HepG2 (cell line): ENCODE data around the gene CARMIL3. TPM values are rescaled to one million over a fixed set of nuclear protein-coding genes. Genes with fewer than 3 reads are reported as not detected.

ENCODE experiments used
- ELF3 ChIP-seq: IDR thresholded peaks from 2 replicates; pipeline ENCODE4 v1.6.1; 2016; ENCODE audit warnings: missing genetic modification reagents, missing compliant biosample characterization
- EP300 ChIP-seq, 3 experiments: sonication (generic) in 1 of 3; formaldehyde crosslinking in 1 of 3; IDR thresholded peaks; 2 replicates each; pipeline versions ENCODE4 v1.5.1 to v1.6.1; 2011 to 2020; ENCODE audit warnings: low read depth in 2 of 3, low read length in 2 of 3, borderline replicate concordance in 1 of 3, improper control_type of control experiment in 1 of 3, mild to moderate bottlenecking in 1 of 3, missing genetic modification reagents in 1 of 3, moderate library complexity in 1 of 3
- NFE2 ChIP-seq: sonication (generic); formaldehyde crosslinking; IDR thresholded peaks from 2 replicates; pipeline ENCODE4 v1.4.0; 2020; ENCODE audit warnings: missing genetic modification reagents
- SMAD3 ChIP-seq: sonication (generic); formaldehyde crosslinking; IDR thresholded peaks from 2 replicates; pipeline ENCODE4 v1.4.0; 2020; ENCODE audit warnings: missing genetic modification reagents
- YEATS2 ChIP-seq: sonication (generic); formaldehyde crosslinking; IDR thresholded peaks from 2 replicates; pipeline ENCODE4 v1.4.0; 2020; ENCODE audit warnings: missing genetic modification reagents, borderline replicate concordance
- ZBTB3 ChIP-seq: sonication (generic); formaldehyde crosslinking; IDR thresholded peaks from 2 replicates; pipeline ENCODE4 v1.4.0; 2020; ENCODE audit warnings: low read depth, mild to moderate bottlenecking, moderate library complexity, missing genetic modification reagents, borderline replicate concordance
- ZEB1 ChIP-seq: IDR thresholded peaks from 2 replicates; pipeline ENCODE4 v1.6.1; 2012; ENCODE audit warnings: mild to moderate bottlenecking, low read depth, inconsistent platforms; ENCODE audit not compliant: insufficient replicate concordance
- ZNF292 ChIP-seq: sonication (generic); formaldehyde crosslinking; IDR thresholded peaks from 2 replicates; pipeline ENCODE4 v1.8.1; 2022; ENCODE audit warnings: mild to moderate bottlenecking, low read depth, missing genetic modification reagents, borderline replicate concordance
- ZNF709 ChIP-seq: sonication (generic); formaldehyde crosslinking; IDR thresholded peaks from 2 replicates; pipeline ENCODE4 v1.5.0; 2020; ENCODE audit warnings: mild to moderate bottlenecking, missing genetic modification reagents
- polyA plus RNA-seq, 8 experiments: library from polyadenylated mRNA; depleted of rRNA in 3 of 8; stranded (reverse) in 7 of 8; unstranded in 1 of 8; fragments of >200 nt; fragmentation: Illumina TruSeq in 4 of 8; extraction: Trizol in 4 of 8; gene quantifications; 2 replicates each; pipeline versions ENCODE4 v1.2.1 to v1.2.3, GENCODE V29; 2011 to 2016; ENCODE audit warnings: low read depth in 4 of 8, missing spikeins in 1 of 8, mixed read lengths in 1 of 8; ENCODE audit not compliant: insufficient read depth in 1 of 8
- total RNA-seq, 5 experiments: library from RNA; depleted of rRNA; stranded (reverse); fragments of >200 nt; fragmentation: Illumina TruSeq; extraction: Trizol; gene quantifications; 2 replicates each; pipeline ENCODE4 v1.2.3, GENCODE V29; 2016; ENCODE audit warnings: low read depth in 1 of 5
- TF ChIP-seq, protein P1 (sequence below), 2 experiments: sonication (generic) in 1 of 2; formaldehyde crosslinking in 1 of 2; IDR thresholded peaks; 2 replicates each; pipeline versions ENCODE4 v1.6.1 to v1.9.0; 2014 to 2022; ENCODE audit warnings: antibody characterized with exemption in 1 of 2, borderline replicate concordance in 1 of 2, inconsistent platforms in 1 of 2, low read depth in 1 of 2, missing genetic modification reagents in 1 of 2
- TF ChIP-seq, protein P2 (sequence below): sonication (generic); formaldehyde crosslinking; IDR thresholded peaks from 2 replicates; pipeline ENCODE4 v1.4.0; 2020; ENCODE audit warnings: missing genetic modification reagents, mild to moderate bottlenecking, borderline replicate concordance
- TF ChIP-seq, protein P3 (sequence below): sonication (generic); formaldehyde crosslinking; IDR thresholded peaks from 2 replicates; pipeline ENCODE4 v1.4.0; 2020; ENCODE audit warnings: missing genetic modification reagents, borderline replicate concordance

Gene CARMIL3
- total and polyA plus RNA-seq, 2 of the 13 experiments (the other 11 are each of a cell fraction or from before 2014, with no cell fraction given), result 0.27 to 0.55 TPM

DNA sequence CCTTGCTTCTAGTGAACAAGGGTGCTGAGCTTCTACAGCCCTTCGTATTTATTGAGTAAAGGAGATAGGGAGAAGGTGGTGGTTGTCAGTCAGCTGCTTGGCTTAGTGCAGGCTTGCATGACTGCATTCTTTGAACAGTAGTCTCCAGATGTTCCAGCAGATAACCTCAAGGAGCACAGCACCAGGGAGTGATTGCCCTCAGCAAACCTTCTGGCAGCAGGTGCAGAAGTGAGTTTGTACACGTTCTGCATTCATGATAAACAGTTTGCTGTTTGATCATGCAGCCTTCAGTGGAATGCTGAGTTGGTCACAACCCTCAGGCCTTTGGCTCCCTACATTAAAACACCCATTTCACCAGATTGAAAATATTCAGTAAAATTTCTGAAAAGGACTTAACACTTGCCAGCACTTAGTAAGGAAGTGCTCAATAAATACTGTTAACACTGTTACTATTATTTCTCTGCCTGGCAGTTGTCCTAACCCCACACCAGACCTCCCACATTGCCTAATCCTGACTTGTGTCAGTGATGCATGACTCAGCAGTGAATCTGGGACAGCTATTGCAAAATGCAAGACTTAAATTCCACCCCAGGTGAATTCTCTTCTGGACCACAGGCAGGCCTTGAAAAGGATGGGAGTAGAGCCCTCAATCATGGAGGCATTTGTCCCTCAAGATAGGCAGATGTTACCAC is 18.9 kb upstream of the CARMIL3 start (continued):
- TF ChIP-seq, protein P1, sequence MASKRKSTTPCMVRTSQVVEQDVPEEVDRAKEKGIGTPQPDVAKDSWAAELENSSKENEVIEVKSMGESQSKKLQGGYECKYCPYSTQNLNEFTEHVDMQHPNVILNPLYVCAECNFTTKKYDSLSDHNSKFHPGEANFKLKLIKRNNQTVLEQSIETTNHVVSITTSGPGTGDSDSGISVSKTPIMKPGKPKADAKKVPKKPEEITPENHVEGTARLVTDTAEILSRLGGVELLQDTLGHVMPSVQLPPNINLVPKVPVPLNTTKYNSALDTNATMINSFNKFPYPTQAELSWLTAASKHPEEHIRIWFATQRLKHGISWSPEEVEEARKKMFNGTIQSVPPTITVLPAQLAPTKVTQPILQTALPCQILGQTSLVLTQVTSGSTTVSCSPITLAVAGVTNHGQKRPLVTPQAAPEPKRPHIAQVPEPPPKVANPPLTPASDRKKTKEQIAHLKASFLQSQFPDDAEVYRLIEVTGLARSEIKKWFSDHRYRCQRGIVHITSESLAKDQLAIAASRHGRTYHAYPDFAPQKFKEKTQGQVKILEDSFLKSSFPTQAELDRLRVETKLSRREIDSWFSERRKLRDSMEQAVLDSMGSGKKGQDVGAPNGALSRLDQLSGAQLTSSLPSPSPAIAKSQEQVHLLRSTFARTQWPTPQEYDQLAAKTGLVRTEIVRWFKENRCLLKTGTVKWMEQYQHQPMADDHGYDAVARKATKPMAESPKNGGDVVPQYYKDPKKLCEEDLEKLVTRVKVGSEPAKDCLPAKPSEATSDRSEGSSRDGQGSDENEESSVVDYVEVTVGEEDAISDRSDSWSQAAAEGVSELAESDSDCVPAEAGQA (IDR thresholded peaks at IDR 0.05; ENCODE audit: low read depth), result 0 out of 2 replicates have a peak, but pooled peaks have one; percentile 39
- TF ChIP-seq, protein P1 (CRISPR knock-in tag; IDR thresholded peaks at IDR 0.05; ENCODE audit: borderline replicate concordance), result no peak
- TF ChIP-seq NFE2 (CRISPR knock-in tag), result peak; percentile 97
- TF ChIP-seq ZNF709 (CRISPR knock-in tag), result no peak
- TF ChIP-seq, protein P2, sequence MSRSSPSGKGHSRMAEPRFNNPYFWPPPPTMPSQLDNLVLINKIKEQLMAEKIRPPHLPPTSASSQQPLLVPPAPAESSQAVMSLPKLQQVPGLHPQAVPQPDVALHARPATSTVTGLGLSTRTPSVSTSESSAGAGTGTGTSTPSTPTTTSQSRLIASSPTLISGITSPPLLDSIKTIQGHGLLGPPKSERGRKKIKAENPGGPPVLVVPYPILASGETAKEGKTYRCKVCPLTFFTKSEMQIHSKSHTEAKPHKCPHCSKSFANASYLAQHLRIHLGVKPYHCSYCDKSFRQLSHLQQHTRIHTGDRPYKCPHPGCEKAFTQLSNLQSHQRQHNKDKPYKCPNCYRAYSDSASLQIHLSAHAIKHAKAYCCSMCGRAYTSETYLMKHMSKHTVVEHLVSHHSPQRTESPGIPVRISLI (CRISPR knock-in tag), result peak; percentile 58; the same call in 1 of the 2 replicates
- TF ChIP-seq SMAD3 (CRISPR knock-in tag), result peak; percentile 58; the same call in 1 of the 2 replicates
- 0 out of 2 replicates have a peak, but pooled peaks have one; percentile 33 for TF ChIP-seq ZNF292
- TF ChIP-seq YEATS2 (CRISPR knock-in tag), result peak; percentile 79; the same call in 1 of the 2 replicates
- TF ChIP-seq EP300 (IDR thresholded peaks at IDR 0.05; ENCODE audit: low read depth in 2 of 2, low read length in 2 of 2), result peak; percentile 83 to 85
- TF ChIP-seq EP300 (CRISPR knock-in tag; IDR thresholded peaks at IDR 0.05; ENCODE audit: borderline replicate concordance), result peak; percentile 83
- TF ChIP-seq ZEB1, result peak; percentile 64
- 0 out of 2 replicates have a peak, but pooled peaks have one; percentile 71 for TF ChIP-seq ELF3
- TF ChIP-seq ZBTB3 (CRISPR knock-in tag), result no peak
- TF ChIP-seq, protein P3, sequence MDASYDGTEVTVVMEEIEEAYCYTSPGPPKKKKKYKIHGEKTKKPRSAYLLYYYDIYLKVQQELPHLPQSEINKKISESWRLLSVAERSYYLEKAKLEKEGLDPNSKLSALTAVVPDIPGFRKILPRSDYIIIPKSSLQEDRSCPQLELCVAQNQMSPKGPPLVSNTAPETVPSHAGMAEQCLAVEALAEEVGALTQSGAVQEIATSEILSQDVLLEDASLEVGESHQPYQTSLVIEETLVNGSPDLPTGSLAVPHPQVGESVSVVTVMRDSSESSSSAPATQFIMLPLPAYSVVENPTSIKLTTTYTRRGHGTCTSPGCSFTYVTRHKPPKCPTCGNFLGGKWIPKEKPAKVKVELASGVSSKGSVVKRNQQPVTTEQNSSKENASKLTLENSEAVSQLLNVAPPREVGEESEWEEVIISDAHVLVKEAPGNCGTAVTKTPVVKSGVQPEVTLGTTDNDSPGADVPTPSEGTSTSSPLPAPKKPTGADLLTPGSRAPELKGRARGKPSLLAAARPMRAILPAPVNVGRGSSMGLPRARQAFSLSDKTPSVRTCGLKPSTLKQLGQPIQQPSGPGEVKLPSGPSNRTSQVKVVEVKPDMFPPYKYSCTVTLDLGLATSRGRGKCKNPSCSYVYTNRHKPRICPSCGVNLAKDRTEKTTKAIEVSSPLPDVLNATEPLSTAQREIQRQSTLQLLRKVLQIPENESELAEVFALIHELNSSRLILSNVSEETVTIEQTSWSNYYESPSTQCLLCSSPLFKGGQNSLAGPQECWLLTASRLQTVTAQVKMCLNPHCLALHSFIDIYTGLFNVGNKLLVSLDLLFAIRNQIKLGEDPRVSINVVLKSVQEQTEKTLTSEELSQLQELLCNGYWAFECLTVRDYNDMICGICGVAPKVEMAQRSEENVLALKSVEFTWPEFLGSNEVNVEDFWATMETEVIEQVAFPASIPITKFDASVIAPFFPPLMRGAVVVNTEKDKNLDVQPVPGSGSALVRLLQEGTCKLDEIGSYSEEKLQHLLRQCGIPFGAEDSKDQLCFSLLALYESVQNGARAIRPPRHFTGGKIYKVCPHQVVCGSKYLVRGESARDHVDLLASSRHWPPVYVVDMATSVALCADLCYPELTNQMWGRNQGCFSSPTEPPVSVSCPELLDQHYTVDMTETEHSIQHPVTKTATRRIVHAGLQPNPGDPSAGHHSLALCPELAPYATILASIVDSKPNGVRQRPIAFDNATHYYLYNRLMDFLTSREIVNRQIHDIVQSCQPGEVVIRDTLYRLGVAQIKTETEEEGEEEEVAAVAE (CRISPR knock-in tag), result peak; percentile 80; the same call in 1 of the 2 replicates
